ENCODE data around the gene NT5C1B.

NT5C1B gene

DNA sequence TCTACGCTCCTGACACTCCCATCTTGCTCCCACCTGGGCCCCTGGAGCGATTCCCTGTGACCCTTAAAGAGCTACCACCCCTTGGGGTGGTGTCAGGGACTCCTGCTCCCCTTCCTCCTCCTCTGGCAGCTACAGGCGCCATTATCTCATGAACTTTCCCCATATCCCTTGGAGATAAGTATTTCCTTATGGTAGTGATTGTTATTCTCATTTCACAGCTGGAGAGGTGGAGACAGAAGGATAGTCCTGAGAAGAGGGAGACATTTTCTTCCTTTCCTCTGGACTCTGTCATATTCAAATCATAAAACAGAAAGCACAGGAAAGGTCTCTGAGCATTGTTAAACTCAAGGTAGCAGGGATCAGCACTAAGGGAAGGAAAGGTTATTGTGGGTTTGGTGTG is 63.5 kb downstream of the NT5C1B start:
- no peak for ATAC-seq
- TF ChIP-seq, protein P1, sequence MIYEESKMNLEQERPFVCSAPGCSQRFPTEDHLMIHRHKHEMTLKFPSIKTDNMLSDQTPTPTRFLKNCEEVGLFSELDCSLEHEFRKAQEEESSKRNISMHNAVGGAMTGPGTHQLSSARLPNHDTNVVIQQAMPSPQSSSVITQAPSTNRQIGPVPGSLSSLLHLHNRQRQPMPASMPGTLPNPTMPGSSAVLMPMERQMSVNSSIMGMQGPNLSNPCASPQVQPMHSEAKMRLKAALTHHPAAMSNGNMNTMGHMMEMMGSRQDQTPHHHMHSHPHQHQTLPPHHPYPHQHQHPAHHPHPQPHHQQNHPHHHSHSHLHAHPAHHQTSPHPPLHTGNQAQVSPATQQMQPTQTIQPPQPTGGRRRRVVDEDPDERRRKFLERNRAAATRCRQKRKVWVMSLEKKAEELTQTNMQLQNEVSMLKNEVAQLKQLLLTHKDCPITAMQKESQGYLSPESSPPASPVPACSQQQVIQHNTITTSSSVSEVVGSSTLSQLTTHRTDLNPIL (CRISPR knock-in tag; IDR thresholded peaks at IDR 0.05; ENCODE audit: low read depth): no peak
- TF ChIP-seq, protein P2, sequence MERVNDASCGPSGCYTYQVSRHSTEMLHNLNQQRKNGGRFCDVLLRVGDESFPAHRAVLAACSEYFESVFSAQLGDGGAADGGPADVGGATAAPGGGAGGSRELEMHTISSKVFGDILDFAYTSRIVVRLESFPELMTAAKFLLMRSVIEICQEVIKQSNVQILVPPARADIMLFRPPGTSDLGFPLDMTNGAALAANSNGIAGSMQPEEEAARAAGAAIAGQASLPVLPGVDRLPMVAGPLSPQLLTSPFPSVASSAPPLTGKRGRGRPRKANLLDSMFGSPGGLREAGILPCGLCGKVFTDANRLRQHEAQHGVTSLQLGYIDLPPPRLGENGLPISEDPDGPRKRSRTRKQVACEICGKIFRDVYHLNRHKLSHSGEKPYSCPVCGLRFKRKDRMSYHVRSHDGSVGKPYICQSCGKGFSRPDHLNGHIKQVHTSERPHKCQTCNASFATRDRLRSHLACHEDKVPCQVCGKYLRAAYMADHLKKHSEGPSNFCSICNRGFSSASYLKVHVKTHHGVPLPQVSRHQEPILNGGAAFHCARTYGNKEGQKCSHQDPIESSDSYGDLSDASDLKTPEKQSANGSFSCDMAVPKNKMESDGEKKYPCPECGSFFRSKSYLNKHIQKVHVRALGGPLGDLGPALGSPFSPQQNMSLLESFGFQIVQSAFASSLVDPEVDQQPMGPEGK (CRISPR knock-in tag; IDR thresholded peaks at IDR 0.05; ENCODE audit: borderline replicate concordance): no peak
- TF ChIP-seq ESRRG (CRISPR knock-in tag; IDR thresholded peaks at IDR 0.05) (no peak), GLIS3 (CRISPR knock-in tag; IDR thresholded peaks at IDR 0.05) (no peak), ZC3H10 (CRISPR knock-in tag; IDR thresholded peaks at IDR 0.05) (no peak), ZNF70 (CRISPR knock-in tag; IDR thresholded peaks at IDR 0.05) (no peak), OSR1 (CRISPR knock-in tag; IDR thresholded peaks at IDR 0.05) (no peak)

DNA sequence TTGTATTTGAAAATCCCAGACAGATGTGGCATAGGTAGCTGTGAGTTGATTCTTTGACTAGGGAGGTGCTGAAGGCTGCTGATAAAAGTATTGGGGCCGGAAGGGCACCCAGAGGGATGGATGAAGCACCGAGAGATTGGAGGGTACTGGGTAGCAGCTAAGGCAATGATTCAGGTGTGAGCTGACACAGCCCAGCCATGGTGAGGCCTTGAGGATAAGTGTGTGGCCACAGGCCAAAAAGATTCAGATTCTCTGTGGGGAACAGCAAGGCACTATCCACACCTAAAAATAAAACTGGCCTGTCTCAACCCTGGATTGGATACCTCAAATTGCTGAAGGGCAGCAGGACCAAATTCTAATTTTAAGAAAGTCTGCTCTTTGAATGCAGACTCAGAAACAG is 64.1 kb downstream of the NT5C1B start:
- TF ChIP-seq ZC3H10 (CRISPR knock-in tag; IDR thresholded peaks at IDR 0.05) (no peak), SNAI2 (CRISPR knock-in tag; IDR thresholded peaks at IDR 0.05) (no peak), ISL1 (CRISPR knock-in tag; IDR thresholded peaks at IDR 0.05) (no peak), ZFP3 (CRISPR knock-in tag; IDR thresholded peaks at IDR 0.05) (no peak), TCF4 (CRISPR knock-in tag; IDR thresholded peaks at IDR 0.05; ENCODE audit: borderline replicate concordance) (no peak), RARB (CRISPR knock-in tag; IDR thresholded peaks at IDR 0.05) (no peak), CSDC2 (CRISPR knock-in tag; IDR thresholded peaks at IDR 0.05) (no peak), ESRRG (CRISPR knock-in tag; IDR thresholded peaks at IDR 0.05) (no peak), TOX (CRISPR knock-in tag; IDR thresholded peaks at IDR 0.05; ENCODE audit: borderline replicate concordance) (no peak), ZNF8 (CRISPR knock-in tag; IDR thresholded peaks at IDR 0.05) (no peak), GLIS3 (CRISPR knock-in tag; IDR thresholded peaks at IDR 0.05) (no peak), ARNTL (CRISPR knock-in tag; IDR thresholded peaks at IDR 0.05; ENCODE audit: borderline replicate concordance, low read depth) (no peak)
- TF ChIP-seq, protein P3, sequence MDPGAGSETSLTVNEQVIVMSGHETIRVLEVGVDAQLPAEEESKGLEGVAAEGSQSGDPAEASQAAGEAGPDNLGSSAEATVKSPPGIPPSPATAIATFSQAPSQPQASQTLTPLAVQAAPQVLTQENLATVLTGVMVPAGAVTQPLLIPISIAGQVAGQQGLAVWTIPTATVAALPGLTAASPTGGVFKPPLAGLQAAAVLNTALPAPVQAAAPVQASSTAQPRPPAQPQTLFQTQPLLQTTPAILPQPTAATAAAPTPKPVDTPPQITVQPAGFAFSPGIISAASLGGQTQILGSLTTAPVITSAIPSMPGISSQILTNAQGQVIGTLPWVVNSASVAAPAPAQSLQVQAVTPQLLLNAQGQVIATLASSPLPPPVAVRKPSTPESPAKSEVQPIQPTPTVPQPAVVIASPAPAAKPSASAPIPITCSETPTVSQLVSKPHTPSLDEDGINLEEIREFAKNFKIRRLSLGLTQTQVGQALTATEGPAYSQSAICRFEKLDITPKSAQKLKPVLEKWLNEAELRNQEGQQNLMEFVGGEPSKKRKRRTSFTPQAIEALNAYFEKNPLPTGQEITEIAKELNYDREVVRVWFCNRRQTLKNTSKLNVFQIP (CRISPR knock-in tag; IDR thresholded peaks at IDR 0.05; ENCODE audit: borderline replicate concordance, low read depth): no peak
- TF ChIP-seq, protein P2 (CRISPR knock-in tag; IDR thresholded peaks at IDR 0.05; ENCODE audit: borderline replicate concordance): no peak
- TF ChIP-seq, protein P1 (CRISPR knock-in tag; IDR thresholded peaks at IDR 0.05; ENCODE audit: low read depth): no peak
- TF ChIP-seq, protein P4, sequence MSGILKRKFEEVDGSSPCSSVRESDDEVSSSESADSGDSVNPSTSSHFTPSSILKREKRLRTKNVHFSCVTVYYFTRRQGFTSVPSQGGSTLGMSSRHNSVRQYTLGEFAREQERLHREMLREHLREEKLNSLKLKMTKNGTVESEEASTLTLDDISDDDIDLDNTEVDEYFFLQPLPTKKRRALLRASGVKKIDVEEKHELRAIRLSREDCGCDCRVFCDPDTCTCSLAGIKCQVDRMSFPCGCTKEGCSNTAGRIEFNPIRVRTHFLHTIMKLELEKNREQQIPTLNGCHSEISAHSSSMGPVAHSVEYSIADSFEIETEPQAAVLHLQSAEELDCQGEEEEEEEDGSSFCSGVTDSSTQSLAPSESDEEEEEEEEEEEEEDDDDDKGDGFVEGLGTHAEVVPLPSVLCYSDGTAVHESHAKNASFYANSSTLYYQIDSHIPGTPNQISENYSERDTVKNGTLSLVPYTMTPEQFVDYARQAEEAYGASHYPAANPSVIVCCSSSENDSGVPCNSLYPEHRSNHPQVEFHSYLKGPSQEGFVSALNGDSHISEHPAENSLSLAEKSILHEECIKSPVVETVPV (CRISPR knock-in tag; IDR thresholded peaks at IDR 0.05): no peak
- no peak for ATAC-seq

DNA sequence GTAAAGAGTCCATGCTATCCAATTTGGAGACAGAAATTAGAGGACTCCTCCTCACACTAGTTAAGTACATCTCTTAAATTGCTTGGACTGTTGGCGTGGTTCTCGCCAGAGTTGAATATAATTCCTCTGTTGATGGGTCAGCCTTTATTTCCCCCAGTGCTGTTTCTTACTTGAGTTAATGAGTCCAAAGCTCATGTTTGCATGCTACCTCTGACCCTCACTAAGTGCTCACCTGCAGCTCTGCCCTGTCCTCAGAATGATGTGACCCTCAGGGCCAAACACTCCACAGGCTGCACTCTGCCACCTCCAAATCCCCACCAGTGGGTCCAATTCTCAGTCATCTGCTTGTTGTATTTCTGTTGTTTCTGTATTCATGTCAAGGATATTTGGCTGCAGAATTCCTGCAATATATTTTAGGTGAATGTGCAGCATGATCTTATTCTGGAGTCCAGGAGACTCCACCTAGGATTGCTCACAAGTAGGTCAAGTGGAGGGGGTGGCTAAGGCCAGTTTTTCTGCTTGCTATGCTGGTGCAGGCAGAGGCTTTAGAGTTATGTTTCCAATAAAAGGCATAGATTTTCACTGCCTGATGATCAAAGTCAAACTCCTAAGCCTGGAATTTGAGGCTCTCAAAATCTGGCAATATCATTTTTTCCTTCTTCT is 66.8 kb downstream of the NT5C1B start:
- no peak for ATAC-seq
- TF ChIP-seq ZFP30 (CRISPR knock-in tag; IDR thresholded peaks at IDR 0.05): no peak
- TF ChIP-seq ZNF70 (CRISPR knock-in tag; IDR thresholded peaks at IDR 0.05): no peak
- no peak for TF ChIP-seq PPARA (CRISPR knock-in tag; IDR thresholded peaks at IDR 0.05; ENCODE audit: borderline replicate concordance)
- TF ChIP-seq OSR1 (CRISPR knock-in tag; IDR thresholded peaks at IDR 0.05): no peak
- no peak for TF ChIP-seq TOX (CRISPR knock-in tag; IDR thresholded peaks at IDR 0.05; ENCODE audit: borderline replicate concordance)
- TF ChIP-seq ISL1 (CRISPR knock-in tag; IDR thresholded peaks at IDR 0.05): no peak
- TF ChIP-seq, protein P5, sequence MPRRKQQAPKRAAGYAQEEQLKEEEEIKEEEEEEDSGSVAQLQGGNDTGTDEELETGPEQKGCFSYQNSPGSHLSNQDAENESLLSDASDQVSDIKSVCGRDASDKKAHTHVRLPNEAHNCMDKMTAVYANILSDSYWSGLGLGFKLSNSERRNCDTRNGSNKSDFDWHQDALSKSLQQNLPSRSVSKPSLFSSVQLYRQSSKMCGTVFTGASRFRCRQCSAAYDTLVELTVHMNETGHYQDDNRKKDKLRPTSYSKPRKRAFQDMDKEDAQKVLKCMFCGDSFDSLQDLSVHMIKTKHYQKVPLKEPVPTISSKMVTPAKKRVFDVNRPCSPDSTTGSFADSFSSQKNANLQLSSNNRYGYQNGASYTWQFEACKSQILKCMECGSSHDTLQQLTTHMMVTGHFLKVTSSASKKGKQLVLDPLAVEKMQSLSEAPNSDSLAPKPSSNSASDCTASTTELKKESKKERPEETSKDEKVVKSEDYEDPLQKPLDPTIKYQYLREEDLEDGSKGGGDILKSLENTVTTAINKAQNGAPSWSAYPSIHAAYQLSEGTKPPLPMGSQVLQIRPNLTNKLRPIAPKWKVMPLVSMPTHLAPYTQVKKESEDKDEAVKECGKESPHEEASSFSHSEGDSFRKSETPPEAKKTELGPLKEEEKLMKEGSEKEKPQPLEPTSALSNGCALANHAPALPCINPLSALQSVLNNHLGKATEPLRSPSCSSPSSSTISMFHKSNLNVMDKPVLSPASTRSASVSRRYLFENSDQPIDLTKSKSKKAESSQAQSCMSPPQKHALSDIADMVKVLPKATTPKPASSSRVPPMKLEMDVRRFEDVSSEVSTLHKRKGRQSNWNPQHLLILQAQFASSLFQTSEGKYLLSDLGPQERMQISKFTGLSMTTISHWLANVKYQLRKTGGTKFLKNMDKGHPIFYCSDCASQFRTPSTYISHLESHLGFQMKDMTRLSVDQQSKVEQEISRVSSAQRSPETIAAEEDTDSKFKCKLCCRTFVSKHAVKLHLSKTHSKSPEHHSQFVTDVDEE (CRISPR knock-in tag; IDR thresholded peaks at IDR 0.05): no peak
- TF ChIP-seq, protein P3 (CRISPR knock-in tag; IDR thresholded peaks at IDR 0.05; ENCODE audit: borderline replicate concordance, low read depth): no peak
- TF ChIP-seq SNAI2 (CRISPR knock-in tag; IDR thresholded peaks at IDR 0.05): no peak
- TF ChIP-seq BACH2 (CRISPR knock-in tag; IDR thresholded peaks at IDR 0.05; ENCODE audit: borderline replicate concordance): no peak

Data from SK-N-SH treated with all-trans-retinoic acid at 6 μM for 48 hours (cell line).